GM19467 (cell line): ENCODE data around the gene OR1I1.

Experiments used
- ATAC-seq: cut with Tn5 transposase; IDR thresholded peaks from one replicate; pipeline ENCODE4 v1.9.1; 2021; ENCODE audit warnings: mild to moderate bottlenecking, moderate library complexity; ENCODE audit not compliant: unreplicated experiment

OR1I1 gene

DNA sequence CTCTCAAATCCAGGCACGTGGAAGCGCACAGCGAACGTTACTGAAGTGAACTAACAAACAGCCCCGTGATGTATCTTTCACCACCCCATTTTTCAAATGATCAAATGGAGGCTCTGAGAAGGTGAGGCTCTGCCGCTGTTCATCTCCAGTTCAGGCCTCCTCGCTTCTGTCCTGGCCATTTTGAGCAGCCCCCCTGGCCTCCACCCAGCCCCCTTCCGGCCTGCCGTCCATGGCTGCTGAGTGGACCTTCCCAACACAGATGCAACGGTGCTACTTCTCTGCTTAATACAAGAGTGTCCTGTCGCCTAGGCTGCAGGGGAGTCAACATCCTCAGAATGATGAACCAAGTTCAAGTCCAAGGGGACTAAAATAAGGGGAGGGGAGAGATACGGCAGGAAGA lies 34.8 kb downstream of the OR1I1 start:
- no peak for ATAC-seq

DNA sequence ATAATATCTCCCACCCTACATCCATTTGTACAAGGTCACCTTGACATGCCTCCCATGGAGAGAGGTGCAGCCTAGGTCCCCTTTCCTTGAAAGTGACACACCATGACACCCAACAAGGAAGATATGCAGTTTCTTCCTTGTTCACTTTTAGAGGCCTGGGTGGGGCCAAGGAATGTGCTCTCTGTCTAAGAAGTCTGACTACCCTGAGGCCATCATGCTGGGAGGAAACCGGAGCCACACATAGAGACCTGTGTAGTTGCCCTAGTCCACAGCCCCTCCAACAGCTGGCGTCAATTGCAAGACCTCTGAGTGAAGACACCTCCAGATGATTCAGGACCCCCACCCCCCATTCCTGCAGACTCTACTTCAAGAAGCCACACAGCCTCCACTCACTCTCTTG lies 36.2 kb downstream of the OR1I1 start:
- ATAC-seq = no peak

GRCh38 chr19:15118789-15119494 lies 36.9 kb downstream of the OR1I1 start:
- no peak for ATAC-seq

DNA sequence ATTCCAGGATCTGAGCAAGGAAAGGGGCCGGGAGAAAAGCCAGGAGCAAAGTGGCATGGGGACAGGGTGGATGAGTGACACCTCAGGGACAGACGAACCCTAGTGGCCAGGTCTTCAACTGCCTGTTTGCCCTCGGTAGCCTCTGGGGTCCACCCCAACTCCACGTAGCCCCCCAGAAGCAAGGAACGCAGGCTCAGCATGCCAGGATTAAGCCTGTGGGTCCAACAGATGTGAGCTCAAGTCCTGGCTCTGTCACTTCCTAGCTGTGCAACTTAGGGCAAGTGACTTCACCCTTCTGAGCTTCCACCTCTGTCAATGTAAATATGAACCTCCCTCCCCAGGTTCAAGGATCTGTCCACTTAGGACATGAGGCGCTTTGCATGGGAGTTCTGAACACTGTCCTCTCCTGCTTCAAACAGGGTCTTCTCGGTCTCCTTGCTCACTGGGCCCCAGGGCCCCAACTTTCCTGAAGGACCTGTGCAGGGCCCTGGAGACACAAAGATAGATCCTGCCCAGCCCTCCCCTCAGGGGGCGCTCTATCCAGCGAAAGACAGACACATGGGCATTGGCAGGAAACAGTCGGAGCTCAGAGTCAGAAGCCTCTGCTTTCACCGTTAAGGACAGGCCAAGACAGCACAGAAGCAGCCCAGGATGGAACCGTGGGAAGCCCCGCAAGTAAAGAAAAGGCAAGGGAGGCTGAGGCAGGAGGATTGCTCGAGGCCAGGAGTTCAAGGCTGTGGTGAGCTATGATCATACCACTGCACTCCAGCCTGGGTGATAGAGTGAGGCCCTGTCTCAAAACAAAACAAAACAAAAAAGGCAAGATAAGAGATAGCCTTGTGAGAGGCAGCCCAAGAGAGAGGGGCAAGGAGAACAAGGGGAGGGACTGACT lies 38.4 kb downstream of the OR1I1 start:
- no peak for ATAC-seq

DNA sequence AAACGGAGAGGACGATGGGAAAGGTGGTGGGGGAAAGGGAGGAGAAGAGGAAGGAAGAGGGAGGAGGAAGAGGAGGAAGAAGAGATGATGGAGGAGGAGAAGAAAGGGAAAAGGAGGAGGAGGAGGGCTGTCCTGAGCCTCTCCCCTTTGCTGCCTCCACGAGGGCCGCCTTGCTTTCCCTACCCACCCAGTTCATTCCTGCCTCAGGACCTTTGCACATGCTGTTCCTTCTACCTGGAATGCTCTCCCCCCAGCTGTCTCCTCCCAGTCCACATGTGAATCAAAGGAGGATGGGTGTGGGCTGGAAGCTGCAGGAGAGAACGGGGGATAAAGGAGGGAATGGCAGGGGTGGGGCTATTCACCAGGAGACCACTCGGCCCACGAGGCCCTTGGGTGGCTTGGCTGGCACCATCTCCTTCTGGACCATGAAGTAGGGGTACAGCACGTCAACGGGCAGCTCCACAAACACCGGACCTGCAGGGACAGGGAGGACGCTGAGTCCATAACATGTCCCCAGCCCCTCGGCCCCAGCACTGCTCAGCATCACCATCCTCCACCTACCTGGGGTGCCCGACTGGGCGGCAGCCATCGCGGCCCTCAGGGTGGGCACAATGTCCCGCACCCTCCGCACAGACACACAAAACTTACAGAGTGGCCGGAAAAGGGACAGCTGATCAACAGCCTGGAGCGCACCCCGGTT lies 40.5 kb downstream of the OR1I1 start:
- no peak for ATAC-seq

- no peak for ATAC-seq
These were observed 41.2 kb downstream of the OR1I1 start for GRCh38 chr19:15123031-15123890.

DNA sequence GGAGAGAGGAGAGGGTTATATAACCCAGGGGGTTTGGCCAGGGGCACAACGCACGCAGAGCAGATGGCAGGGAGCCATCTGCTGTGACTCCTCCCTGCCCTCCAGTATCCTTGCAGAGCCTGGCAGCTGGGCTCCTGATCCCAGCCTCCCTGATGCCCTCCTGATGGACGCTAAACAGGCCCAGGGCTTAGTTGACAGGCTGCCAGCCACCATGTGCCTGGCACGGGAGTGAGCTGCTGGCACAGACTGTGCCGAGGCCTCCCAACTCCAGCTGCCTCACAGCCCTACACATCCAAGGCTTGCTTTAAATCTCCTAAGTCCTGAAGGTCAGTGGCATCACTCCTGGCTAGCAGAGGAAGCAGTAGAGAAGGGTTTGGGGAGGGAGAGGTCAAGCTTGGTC lies 41.9 kb downstream of the OR1I1 start:
- ATAC-seq = no peak

DNA sequence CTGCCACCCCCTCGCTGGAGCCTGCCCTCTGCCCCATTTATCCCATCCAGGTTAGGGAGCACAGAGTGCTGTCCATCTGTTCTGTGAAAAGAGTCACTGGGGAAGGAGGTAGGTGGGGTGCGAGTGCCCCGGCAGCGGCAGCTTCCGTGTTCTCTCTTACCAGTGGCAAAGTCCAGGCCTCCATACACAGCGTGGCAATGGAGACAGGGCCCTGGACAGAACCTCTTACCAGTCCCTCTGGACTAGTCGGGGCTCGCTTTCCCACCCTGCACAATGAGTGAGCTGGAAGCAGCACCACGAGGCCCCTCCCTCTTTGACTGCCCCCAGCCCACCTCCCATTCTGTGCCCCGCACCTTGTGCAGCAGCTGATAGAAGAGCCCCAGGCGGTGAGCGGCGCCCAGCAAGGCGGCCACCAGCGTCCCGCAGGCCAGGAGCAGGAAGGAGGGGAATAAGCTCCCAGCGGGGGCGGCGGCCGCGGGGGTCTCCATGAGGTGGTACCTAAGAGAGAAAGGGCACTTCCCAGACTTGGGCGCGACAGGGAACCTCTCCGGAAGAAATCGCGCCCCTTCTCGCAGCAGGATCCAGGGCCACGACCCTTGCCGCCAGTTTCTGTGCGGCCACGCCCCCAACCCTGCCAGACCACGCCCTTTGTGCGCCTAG lies 42.7 kb downstream of the OR1I1 start:
- no peak for ATAC-seq

GRCh38 chr19:15125232-15126067 lies 43.4 kb downstream of the OR1I1 start:
- ATAC-seq = peak; percentile 86

DNA sequence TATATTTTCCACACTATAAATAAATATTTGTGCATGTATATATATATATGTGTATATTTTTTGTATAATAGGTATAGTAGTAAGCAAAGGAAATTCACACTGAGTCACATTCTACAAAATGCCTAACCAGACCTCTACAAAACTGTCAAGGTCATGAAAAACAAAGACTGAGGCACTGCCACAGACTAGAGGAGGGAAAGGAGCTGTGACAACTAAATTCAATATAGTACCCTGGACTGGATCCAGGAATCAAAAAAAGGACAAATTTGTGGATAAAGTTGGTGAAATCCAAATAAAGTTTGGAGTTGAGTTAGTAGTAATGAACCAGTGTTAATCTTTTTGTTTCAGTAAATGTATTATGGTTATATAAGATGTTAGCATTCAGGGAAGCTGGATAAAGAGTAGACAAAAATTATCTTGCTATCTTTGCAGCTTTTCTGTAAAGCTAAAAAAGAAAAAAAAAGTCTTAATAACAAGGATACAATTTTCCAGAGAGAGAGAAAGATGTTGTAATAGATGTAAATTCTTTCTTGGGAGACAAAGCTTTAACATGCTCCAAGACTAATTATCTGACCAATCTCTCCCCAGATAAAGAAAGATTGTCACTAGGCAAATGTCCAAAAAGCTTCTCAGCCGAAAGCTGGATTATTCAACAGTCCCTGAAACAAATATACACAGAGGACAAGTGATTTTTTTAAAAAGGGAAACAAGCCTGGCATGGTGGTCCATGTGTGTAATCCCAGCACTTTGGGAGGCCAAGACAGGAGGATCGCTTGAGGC lies 44.3 kb downstream of the OR1I1 start:
- no peak for ATAC-seq

- no peak for ATAC-seq
These were observed 46.3 kb downstream of the OR1I1 start for GRCh38 chr19:15128162-15128770.

GRCh38 chr19:15129856-15130585 lies 48.0 kb downstream of the OR1I1 start:
- no peak for ATAC-seq

GRCh38 chr19:15136234-15136954 lies 54.4 kb downstream of the OR1I1 start:
- no peak for ATAC-seq

GRCh38 chr19:15137777-15138176 lies 55.8 kb downstream of the OR1I1 start:
- no peak for ATAC-seq

GRCh38 chr19:15138427-15138826 lies 56.4 kb downstream of the OR1I1 start:
- ATAC-seq = no peak

DNA sequence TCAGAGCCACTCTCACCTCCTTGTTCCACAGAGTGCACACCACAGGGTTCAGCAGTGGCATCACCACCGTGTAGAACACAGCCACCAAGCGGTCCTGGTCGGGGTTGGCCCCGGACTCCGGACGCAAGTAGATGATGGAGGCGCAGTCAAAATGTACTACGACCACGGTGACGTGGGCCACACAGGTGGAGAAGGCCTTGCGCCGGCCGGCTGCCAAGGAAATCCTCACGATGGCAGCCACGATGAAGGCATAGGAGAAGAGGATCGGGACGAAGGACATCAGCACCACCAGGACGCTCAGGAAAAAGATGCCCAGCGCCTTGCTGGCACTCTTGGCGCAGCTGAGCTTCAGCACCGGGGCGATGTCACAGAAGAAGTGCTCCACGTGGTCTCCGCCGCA lies 59.1 kb downstream of the OR1I1 start:
- no peak for ATAC-seq

DNA sequence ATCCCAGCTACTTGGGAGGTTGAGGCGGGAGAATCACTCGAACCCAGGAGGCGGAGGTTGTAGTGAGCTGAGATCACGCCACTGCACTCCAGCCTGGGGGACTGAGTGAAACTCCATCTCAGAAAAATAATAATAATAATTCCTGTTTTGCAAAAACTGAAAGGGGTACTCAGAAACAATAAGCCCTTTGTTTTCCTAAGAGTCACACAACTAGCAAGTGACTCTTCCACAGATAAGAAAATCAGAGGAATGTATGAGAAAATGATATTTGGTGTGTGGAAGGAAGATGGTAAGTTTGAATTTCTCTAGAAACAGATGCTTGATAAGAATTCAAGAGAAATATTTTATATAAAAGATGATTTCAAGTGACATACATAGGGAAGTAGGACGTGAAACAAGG lies 60.3 kb downstream of the OR1I1 start:
- ATAC-seq = no peak
